Measurements from ENCODE around the gene EVI2A. TPM values are rescaled to one million over a fixed set of nuclear protein-coding genes. Genes with fewer than 3 reads are reported as not detected.
A peak's percentile ranks its signal among the peaks of the same experiment; 100 is the strongest.
"Not testable (repeated sequence)": the region's sequence is repeated elsewhere in the genome, so short reads cannot be mapped to it uniquely, and the experiment has no call there.

Gene EVI2A
- total RNA-seq, result 10 to 100 TPM; 34.5 to 41.5 TPM
- total RNA-seq, result 49.1 to 92.8 reads per million in 2 donors

- H3K9me3 ChIP-seq (ENCODE audit: control insufficient read depth, low read length, poor library complexity, severe bottlenecking), result no peaks in the 10 kb centered on the region
- Mint-ChIP-seq H3K36me3 (ENCODE audit: low read depth) (peaks cover 6% of the 10 kb centered on the region), H3K27ac (peak within 1 kb of the TSS; percentile 100), H3K4me3 (peak within 1 kb of the TSS; percentile 96), H3K27me3 (no peaks in the 10 kb centered on the region), H3K4me1 (peaks cover 26% of the 10 kb centered on the region)
- DNase-seq (peak; percentile 48 to 67 (median 50)), ATAC-seq (peak; percentile 89)
Measured at GRCh38 chr17:31321481-31321880, at the start of gene EVI2A. Gene EVI2A, minus strand, starts transcription at chr17:31321622. Its CDS starts 2,609 bp downstream, at chr17:31319013.

- H3K4me3 Mint-ChIP-seq, result no peak overlapping the region
- peaks cover 13% of the 10 kb centered on the region for H3K4me1 Mint-ChIP-seq
- no peak for ATAC-seq
- no peak for DNase-seq
- no peaks in the 10 kb centered on the region for H3K9me3 ChIP-seq (ENCODE audit: control insufficient read depth, low read length, poor library complexity, severe bottlenecking)
- no peaks in the 10 kb centered on the region for H3K27me3 Mint-ChIP-seq
- peaks cover 2% of the 10 kb centered on the region for H3K36me3 Mint-ChIP-seq (ENCODE audit: low read depth)
- no peak overlapping the region for H3K27ac Mint-ChIP-seq
Measured at GRCh38 chr17:31369266-31369665, 47.8 kb upstream of the EVI2A start.

- DNase-seq (no peak), ATAC-seq (no peak)
- Mint-ChIP-seq H3K4me1 (peaks cover under 1% of the 10 kb centered on the region), H3K27ac (no peak overlapping the region), H3K27me3 (no peaks in the 10 kb centered on the region), H3K4me3 (no peak overlapping the region), H3K36me3 (ENCODE audit: low read depth) (peaks cover 4% of the 10 kb centered on the region)
- no peaks in the 10 kb centered on the region for H3K9me3 ChIP-seq (ENCODE audit: control insufficient read depth, low read length, poor library complexity, severe bottlenecking)
Measured at GRCh38 chr17:31366088-31366487, 44.7 kb upstream of the EVI2A start.

- Mint-ChIP-seq H3K4me3 (no peak overlapping the region), H3K27me3 (no peaks in the 10 kb centered on the region), H3K27ac (no peak overlapping the region), H3K4me1 (no peaks in the 10 kb centered on the region), H3K36me3 (ENCODE audit: low read depth) (peaks cover 12% of the 10 kb centered on the region)
- no peak for ATAC-seq
- H3K9me3 ChIP-seq (ENCODE audit: control insufficient read depth, low read length, poor library complexity, severe bottlenecking), result no peaks in the 10 kb centered on the region
- no peak for DNase-seq
Measured at GRCh38 chr17:31364012-31364411, 42.6 kb upstream of the EVI2A start.

- H3K9me3 ChIP-seq (ENCODE audit: control insufficient read depth, low read length, poor library complexity, severe bottlenecking), result no peaks in the 10 kb centered on the region
- no peak for ATAC-seq
- H3K4me1 Mint-ChIP-seq, result peaks cover 3% of the 10 kb centered on the region
- no peak overlapping the region for H3K27ac Mint-ChIP-seq
- peaks cover 24% of the 10 kb centered on the region for H3K36me3 Mint-ChIP-seq (ENCODE audit: low read depth)
- no peak overlapping the region for H3K4me3 Mint-ChIP-seq
- no peak for DNase-seq
- no peaks in the 10 kb centered on the region for H3K27me3 Mint-ChIP-seq
Measured at GRCh38 chr17:31357839-31358394, 36.5 kb upstream of the EVI2A start.

GRCh38 chr17:31357091-31357490, 35.7 kb upstream of the EVI2A start:
- Mint-ChIP-seq H3K27me3 (no peaks in the 10 kb centered on the region), H3K4me3 (no peak overlapping the region), H3K4me1 (peaks cover 3% of the 10 kb centered on the region), H3K27ac (no peak overlapping the region), H3K36me3 (ENCODE audit: low read depth) (peaks cover 22% of the 10 kb centered on the region)
- no peaks in the 10 kb centered on the region for H3K9me3 ChIP-seq (ENCODE audit: control insufficient read depth, low read length, poor library complexity, severe bottlenecking)
- no peak for ATAC-seq
- DNase-seq, result no peak

- no peak for ATAC-seq
- no peaks in the 10 kb centered on the region for H3K27me3 Mint-ChIP-seq
Measured at GRCh38 chr17:31355935-31356334, 34.5 kb upstream of the EVI2A start.

GRCh38 chr17:31349454-31349853, 28.0 kb upstream of the EVI2A start:
- no peak for DNase-seq
- no peaks in the 10 kb centered on the region for H3K9me3 ChIP-seq (ENCODE audit: control insufficient read depth, low read length, poor library complexity, severe bottlenecking)
- ATAC-seq, result no peak
- Mint-ChIP-seq H3K27ac (peak overlapping the region; percentile 3), H3K27me3 (no peaks in the 10 kb centered on the region), H3K4me3 (no peak overlapping the region), H3K4me1 (peaks cover 3% of the 10 kb centered on the region), H3K36me3 (ENCODE audit: low read depth) (peaks cover 10% of the 10 kb centered on the region)

More at GRCh38 chr17:31355935-31356334, 34.5 kb upstream of the EVI2A start:
- Mint-ChIP-seq H3K4me3 (no peak overlapping the region), H3K36me3 (ENCODE audit: low read depth) (peaks cover 18% of the 10 kb centered on the region), H3K4me1 (peaks cover 3% of the 10 kb centered on the region), H3K27ac (no peak overlapping the region)
- no peaks in the 10 kb centered on the region for H3K9me3 ChIP-seq (ENCODE audit: control insufficient read depth, low read length, poor library complexity, severe bottlenecking)
- no peak for DNase-seq

- ATAC-seq; H3K4me1 Mint-ChIP-seq; H3K4me3 Mint-ChIP-seq; DNase-seq; H3K27me3 Mint-ChIP-seq; H3K27ac Mint-ChIP-seq; H3K9me3 ChIP-seq (ENCODE audit: control insufficient read depth, low read length, poor library complexity, severe bottlenecking); H3K36me3 Mint-ChIP-seq (ENCODE audit: low read depth): not testable (repeated sequence)
Measured at GRCh38 chr17:31345191-31345747, 23.8 kb upstream of the EVI2A start.

- Mint-ChIP-seq H3K27ac (no peak overlapping the region), H3K27me3 (no peaks in the 10 kb centered on the region), H3K36me3 (ENCODE audit: low read depth) (peaks cover 12% of the 10 kb centered on the region), H3K4me3 (no peak overlapping the region), H3K4me1 (peaks cover 7% of the 10 kb centered on the region)
- DNase-seq (no peak), ATAC-seq (no peak)
- H3K9me3 ChIP-seq (ENCODE audit: control insufficient read depth, low read length, poor library complexity, severe bottlenecking), result no peaks in the 10 kb centered on the region
Measured at GRCh38 chr17:31339906-31340661, 18.7 kb upstream of the EVI2A start.

- Mint-ChIP-seq H3K36me3 (ENCODE audit: low read depth) (peaks cover 8% of the 10 kb centered on the region), H3K4me1 (no peaks in the 10 kb centered on the region), H3K27ac (no peak overlapping the region), H3K27me3 (no peaks in the 10 kb centered on the region), H3K4me3 (no peak overlapping the region)
- ATAC-seq (no peak), DNase-seq (no peak)
- H3K9me3 ChIP-seq (ENCODE audit: control insufficient read depth, low read length, poor library complexity, severe bottlenecking), result no peaks in the 10 kb centered on the region
Measured at GRCh38 chr17:31329221-31329620, 7.8 kb upstream of the EVI2A start.

GRCh38 chr17:31328160-31328535, 6.7 kb upstream of the EVI2A start:
- H3K9me3 ChIP-seq (ENCODE audit: control insufficient read depth, low read length, poor library complexity, severe bottlenecking), result no peaks in the 10 kb centered on the region
- Mint-ChIP-seq H3K27ac (no peak overlapping the region), H3K4me3 (no peak overlapping the region), H3K27me3 (no peaks in the 10 kb centered on the region), H3K36me3 (ENCODE audit: low read depth) (peaks cover 8% of the 10 kb centered on the region), H3K4me1 (peaks cover 4% of the 10 kb centered on the region)
- no peak for DNase-seq
- no peak for ATAC-seq

- no peak overlapping the region for H3K27ac Mint-ChIP-seq
- peaks cover 6% of the 10 kb centered on the region for H3K4me1 Mint-ChIP-seq
- peaks cover 8% of the 10 kb centered on the region for H3K36me3 Mint-ChIP-seq (ENCODE audit: low read depth)
- ATAC-seq, result no peak
- H3K4me3 Mint-ChIP-seq, result no peak overlapping the region
- DNase-seq, result no peak
- H3K9me3 ChIP-seq (ENCODE audit: control insufficient read depth, low read length, poor library complexity, severe bottlenecking), result no peaks in the 10 kb centered on the region
- no peaks in the 10 kb centered on the region for H3K27me3 Mint-ChIP-seq
Measured at GRCh38 chr17:31327534-31328159, 6.2 kb upstream of the EVI2A start.
